ENCODE data around the gene BIN1.

GRCh38 chr2:127049927-127050802 lies 56.8 kb downstream of the BIN1 start:
- TF ChIP-seq EZH2 (IDR thresholded peaks at IDR 0.05) (no peak), POLR2AphosphoS5 (IDR thresholded peaks at IDR 0.05; ENCODE audit: borderline replicate concordance, low read depth, low read length) (no peak)
